Neutrophil (primary cell): ENCODE data around the gene NRXN3.

Experiments
- H3K27ac ChIP-seq: fragments of 200-600 bp; sonication (generic); 2 replicates; pipeline ENCODE4 v1.5.1; 2016; ENCODE audit warnings: mild to moderate bottlenecking, moderate library complexity
- H3K27me3 ChIP-seq: fragments of 200-600 bp; sonication (generic); 2 replicates; pipeline ENCODE4 v1.6.0; 2016; ENCODE audit warnings: mild to moderate bottlenecking
- H3K36me3 ChIP-seq: fragments of 200-600 bp; sonication (generic); 2 replicates; pipeline ENCODE4 v1.5.1; 2017
- H3K4me1 ChIP-seq, 2 experiments: fragments of 200-600 bp in 1 of 2; sonication (generic) in 1 of 2; 1 replicate in 1 of 2; 2 replicates in 1 of 2; pipeline versions ENCODE4 v1.5.1 to v1.6.1; 2013 to 2016; ENCODE audit warnings: low read depth in 1 of 2, low read length in 1 of 2, mild to moderate bottlenecking in 1 of 2, moderate library complexity in 1 of 2; ENCODE audit not compliant: control insufficient read depth in 1 of 2, insufficient read depth in 1 of 2
- H3K4me3 ChIP-seq, 2 experiments: fragments of 200-600 bp in 1 of 2; sonication (generic) in 1 of 2; 1 replicate in 1 of 2; 2 replicates in 1 of 2; pipeline ENCODE4 v1.5.1; 2013 to 2016; ENCODE audit warnings: low read depth in 1 of 2, low read length in 1 of 2, mild to moderate bottlenecking in 1 of 2, moderate library complexity in 1 of 2
- H3K9me3 ChIP-seq: fragments of 200-600 bp; sonication (generic); 2 replicates; pipeline ENCODE4 v1.5.1; 2016
- TF ChIP-seq, protein P1 (sequence below): fragments of 200-600 bp; sonication (generic); IDR thresholded peaks from 2 replicates; pipeline ENCODE4 v1.5.1; 2016; ENCODE audit warnings: antibody characterized with exemption

The NRXN3 gene

DNA sequence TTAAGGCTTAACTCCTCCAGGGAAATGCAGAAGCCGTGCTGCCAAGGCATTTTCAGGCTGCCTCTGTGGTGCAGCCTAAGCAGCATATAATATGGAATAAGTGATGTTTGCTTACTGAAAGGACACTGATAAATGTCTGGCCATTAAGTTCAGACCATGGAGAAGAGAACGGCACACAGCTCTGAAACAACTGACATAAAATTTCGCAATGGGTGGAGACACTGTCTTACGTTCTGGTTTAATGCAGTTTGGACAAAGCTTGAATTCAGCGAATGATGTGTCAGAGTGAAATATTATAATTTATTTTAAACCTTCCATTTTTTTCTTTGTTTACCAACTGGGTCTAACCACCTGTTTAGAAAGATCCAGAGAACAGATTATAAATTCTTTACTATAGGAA, 27.2 kb upstream of the NRXN3 start:
- TF ChIP-seq, protein P1, sequence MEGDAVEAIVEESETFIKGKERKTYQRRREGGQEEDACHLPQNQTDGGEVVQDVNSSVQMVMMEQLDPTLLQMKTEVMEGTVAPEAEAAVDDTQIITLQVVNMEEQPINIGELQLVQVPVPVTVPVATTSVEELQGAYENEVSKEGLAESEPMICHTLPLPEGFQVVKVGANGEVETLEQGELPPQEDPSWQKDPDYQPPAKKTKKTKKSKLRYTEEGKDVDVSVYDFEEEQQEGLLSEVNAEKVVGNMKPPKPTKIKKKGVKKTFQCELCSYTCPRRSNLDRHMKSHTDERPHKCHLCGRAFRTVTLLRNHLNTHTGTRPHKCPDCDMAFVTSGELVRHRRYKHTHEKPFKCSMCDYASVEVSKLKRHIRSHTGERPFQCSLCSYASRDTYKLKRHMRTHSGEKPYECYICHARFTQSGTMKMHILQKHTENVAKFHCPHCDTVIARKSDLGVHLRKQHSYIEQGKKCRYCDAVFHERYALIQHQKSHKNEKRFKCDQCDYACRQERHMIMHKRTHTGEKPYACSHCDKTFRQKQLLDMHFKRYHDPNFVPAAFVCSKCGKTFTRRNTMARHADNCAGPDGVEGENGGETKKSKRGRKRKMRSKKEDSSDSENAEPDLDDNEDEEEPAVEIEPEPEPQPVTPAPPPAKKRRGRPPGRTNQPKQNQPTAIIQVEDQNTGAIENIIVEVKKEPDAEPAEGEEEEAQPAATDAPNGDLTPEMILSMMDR: no peak
- H3K4me1 ChIP-seq: no peaks in the 10 kb centered on the region
- no peaks in the 10 kb centered on the region for H3K9me3 ChIP-seq
- H3K27ac ChIP-seq: no peak overlapping the region
- H3K36me3 ChIP-seq: no peaks in the 10 kb centered on the region
- H3K4me3 ChIP-seq: no peak overlapping the region
- no peaks in the 10 kb centered on the region for H3K27me3 ChIP-seq

DNA sequence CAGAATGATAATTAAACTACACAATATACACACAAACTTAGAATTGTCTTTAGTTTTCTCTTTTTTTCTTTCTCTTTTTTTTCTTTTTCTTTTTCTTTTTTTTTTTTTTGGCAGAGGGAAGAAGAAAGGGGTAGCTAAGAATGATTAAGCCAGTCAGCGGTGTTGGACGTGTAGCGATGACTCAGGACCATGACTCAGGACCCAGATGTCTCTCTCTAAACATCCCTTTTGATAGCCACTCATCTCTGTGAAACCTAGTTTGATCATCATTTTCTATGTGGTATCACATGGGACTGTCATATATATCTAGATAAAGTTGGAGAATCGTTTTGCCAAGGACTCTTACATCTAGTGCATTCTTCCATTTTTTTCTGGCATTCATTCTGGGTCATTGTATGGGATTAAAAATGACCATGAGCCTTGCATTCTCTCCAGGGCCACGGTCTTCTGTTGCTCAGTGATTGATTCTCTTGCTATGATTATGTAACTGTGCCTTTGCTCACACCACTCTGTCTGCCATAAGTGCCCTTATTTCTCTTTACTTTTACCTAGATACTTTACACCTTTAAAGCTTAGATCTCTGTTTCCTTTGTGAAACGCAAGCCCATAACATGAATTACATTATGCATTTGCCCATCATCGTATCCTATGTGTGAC, 26.6 kb upstream of the NRXN3 start:
- Histone ChIP-seq H3K27ac (no peak overlapping the region), H3K9me3 (no peaks in the 10 kb centered on the region), H3K27me3 (no peaks in the 10 kb centered on the region), H3K4me1 (no peaks in the 10 kb centered on the region), H3K4me3 (no peak overlapping the region), H3K36me3 (no peaks in the 10 kb centered on the region)
- TF ChIP-seq, protein P1: no peak

DNA sequence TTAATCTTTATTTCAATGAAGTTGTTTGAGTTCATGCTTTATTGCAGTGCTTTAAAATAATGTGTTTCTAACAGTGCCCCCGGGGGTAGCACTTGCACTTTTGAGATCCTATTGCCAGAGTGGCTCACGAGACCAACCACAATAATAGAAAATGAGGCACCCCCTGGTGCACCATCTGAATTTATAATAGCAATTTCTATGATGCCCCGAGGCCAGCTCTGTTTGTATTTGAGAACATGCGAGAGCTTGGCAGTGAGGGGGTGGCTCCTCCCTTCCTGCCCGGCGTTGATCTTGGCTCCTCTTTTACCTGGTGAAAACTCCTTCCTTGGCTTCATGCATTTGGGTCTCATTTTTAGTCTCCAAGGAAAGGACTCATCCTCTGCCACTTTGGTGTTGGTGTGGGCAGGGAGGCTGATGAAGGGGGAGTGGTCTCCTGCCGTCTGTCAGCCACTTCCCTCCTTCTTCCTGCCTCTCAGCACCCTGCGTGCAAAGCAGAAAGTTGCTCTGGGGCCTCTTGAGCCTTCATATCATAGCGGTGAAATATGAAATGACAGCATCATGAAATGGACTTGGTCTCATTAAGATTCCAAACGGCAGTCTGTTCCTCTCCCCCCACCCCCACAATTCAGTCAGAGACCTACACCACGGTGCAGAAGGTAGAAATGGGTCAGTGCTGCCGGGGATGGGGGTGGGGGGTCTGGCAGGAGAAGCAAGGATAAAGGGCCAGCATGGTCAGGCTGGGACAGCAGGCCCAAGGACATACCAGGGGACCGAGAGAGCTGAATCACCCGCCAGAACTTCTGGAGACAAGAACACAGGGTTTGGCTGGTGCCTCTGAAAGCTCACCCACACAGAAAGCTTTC, 17.7 kb upstream of the NRXN3 start:
- H3K27me3 ChIP-seq: peaks cover 2% of the 10 kb centered on the region

DNA sequence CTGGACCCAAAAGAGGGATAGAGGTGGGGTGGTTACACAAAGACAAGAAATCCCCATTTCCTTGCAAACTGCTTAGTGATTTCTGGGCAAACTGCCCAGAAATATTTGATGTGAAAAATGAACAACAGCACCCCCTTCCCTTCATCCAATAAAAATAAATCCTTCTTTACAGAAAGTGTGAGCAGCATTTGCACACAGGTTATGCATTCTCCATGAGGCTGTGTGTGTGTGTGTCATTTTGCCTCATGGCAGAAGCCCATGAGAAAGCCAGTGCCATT, 17.2 kb upstream of the NRXN3 start:
- TF ChIP-seq, protein P1: no peak
- Histone ChIP-seq H3K4me3 (no peak overlapping the region), H3K27ac (no peak overlapping the region), H3K9me3 (no peaks in the 10 kb centered on the region), H3K27me3 (peaks cover 8% of the 10 kb centered on the region), H3K4me1 (no peaks in the 10 kb centered on the region), H3K36me3 (no peaks in the 10 kb centered on the region)

More for the DNA sequence above, 17.7 kb upstream of the NRXN3 start:
- no peaks in the 10 kb centered on the region for H3K4me1 ChIP-seq
- no peaks in the 10 kb centered on the region for H3K36me3 ChIP-seq
- TF ChIP-seq, protein P1: no peak
- H3K9me3 ChIP-seq: no peaks in the 10 kb centered on the region
- no peak overlapping the region for H3K27ac ChIP-seq
- H3K4me3 ChIP-seq: no peak overlapping the region

DNA sequence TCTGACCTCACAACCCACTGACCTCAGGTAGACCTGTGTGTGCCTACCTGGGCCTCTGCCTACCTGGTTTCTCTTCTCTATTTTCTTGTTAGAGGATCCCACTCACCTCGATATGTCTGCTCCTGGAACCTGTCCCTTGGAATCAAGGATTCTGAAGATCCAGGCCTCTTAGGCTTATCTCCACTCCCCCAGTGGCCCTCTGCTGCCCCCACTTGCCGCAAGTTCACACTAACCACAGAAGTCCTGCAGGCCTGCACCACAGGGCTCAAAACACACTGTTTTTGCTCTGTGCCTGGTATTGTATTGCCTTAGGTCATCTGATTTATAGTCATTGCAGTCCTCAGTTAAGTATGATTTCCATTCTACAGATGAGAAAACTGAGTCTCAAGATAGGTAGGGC, 15.3 kb upstream of the NRXN3 start:
- H3K36me3 ChIP-seq: no peaks in the 10 kb centered on the region
- TF ChIP-seq, protein P1: no peak
- no peak overlapping the region for H3K4me3 ChIP-seq
- no peaks in the 10 kb centered on the region for H3K9me3 ChIP-seq
- H3K4me1 ChIP-seq: no peaks in the 10 kb centered on the region
- no peak overlapping the region for H3K27ac ChIP-seq
- peaks cover 8% of the 10 kb centered on the region for H3K27me3 ChIP-seq
